ENCODE results near the gene BTK. TPM values are rescaled to one million over a fixed set of nuclear protein-coding genes. Genes with fewer than 3 reads are reported as not detected.

The BTK gene
- total RNA-seq, 1 experiment from 2014 or later, result 0.35 TPM

DNA sequence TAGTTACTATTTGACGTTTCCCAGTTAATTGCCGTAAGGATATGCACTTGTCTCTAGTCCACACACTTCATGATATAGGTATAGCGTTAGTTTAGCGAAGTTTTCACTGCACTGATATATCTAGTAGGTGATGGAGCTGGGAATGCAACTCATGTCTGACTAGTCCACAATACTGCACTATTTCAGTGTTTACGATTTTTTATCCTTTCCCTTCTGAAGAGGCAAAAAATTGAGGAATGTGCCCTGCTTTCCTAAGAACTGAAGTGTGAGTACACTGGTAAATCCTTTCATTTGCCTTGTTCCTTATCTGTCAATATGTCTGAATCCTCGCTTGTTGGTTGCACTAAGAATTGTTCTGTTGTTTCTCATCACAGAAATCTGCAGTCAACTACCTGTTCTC lies 5.8 kb upstream of the BTK start:
- Histone ChIP-seq H3K23ac (ENCODE audit: insufficient read length, low read depth, low read length) (no peak overlapping the region), H3K27me3 (ENCODE audit: insufficient read depth, low read length) (no peaks in the 10 kb centered on the region), H3K79me2 (ENCODE audit: insufficient read depth, low read length) (no peaks in the 10 kb centered on the region), H4K20me1 (ENCODE audit: control insufficient read depth, insufficient read depth, insufficient read length) (no peaks in the 10 kb centered on the region), H4K5ac (ENCODE audit: insufficient read length, low read depth, low read length) (no peak overlapping the region), H3K18ac (ENCODE audit: insufficient read length, low read depth, low read length) (no peak overlapping the region), H3K27ac (ENCODE audit: insufficient read length, low read depth, low read length) (peak overlapping the region; percentile 57), H2AK5ac (ENCODE audit: insufficient read length, low read length) (no peak overlapping the region), H3K14ac (ENCODE audit: insufficient read depth, low read length) (no peak overlapping the region), H4K91ac (ENCODE audit: insufficient read length, low read depth, low read length) (no peak overlapping the region), H3K56ac (ENCODE audit: insufficient read length, low read depth, low read length) (no peak overlapping the region), H3K23me2 (ENCODE audit: insufficient read length, low read depth, low read length, poor library complexity, severe bottlenecking) (no peaks in the 10 kb centered on the region), H3T11ph (ENCODE audit: low read length) (no peak overlapping the region), H3K9me3 (ENCODE audit: control insufficient read depth, low read depth, low read length) (peaks cover 25% of the 10 kb centered on the region), H4K8ac (replicated peaks; ENCODE audit: insufficient read length, low read depth, low read length) (no peak overlapping the region), H3K4ac (ENCODE audit: low read depth, low read length) (no peak overlapping the region), H2BK20ac (ENCODE audit: low read depth, low read length, poor library complexity, severe bottlenecking) (no peak overlapping the region), H3K4me2 (ENCODE audit: insufficient read depth, insufficient read length, low read length) (peak overlapping the region; percentile 75), H3K4me1 (ENCODE audit: insufficient read depth, low read length) (no peaks in the 10 kb centered on the region; the same call in 1 of the 2 replicates), H3K79me1 (ENCODE audit: insufficient read depth, low read depth, low read length, poor library complexity, severe bottlenecking) (no peaks in the 10 kb centered on the region), H2BK12ac (ENCODE audit: insufficient read length, low read depth, low read length) (no peak overlapping the region), H2AFZ (ENCODE audit: low read length) (no peak overlapping the region), H2BK5ac (ENCODE audit: insufficient read length, low read length) (no peak overlapping the region), H3K9ac (ENCODE audit: extremely low read depth, insufficient read length, low read length) (peak overlapping the region; percentile 97), H2BK120ac (ENCODE audit: low read depth, low read length, poor library complexity, severe bottlenecking) (no peak overlapping the region), H2BK15ac (ENCODE audit: low read depth, low read length) (no peak overlapping the region)
- peak overlapping the region; percentile 95 to 99 (median 97); a peak in 6 of 7 replicates for H3K27ac Mint-ChIP-seq
- DNase-seq, result no peak
- H3K9me3 Mint-ChIP-seq, result peaks cover 61 to 62% of the 10 kb centered on the region in 2 experiments
- no peaks in the 10 kb centered on the region; the same call in 1 of the 2 replicates for H3K27me3 Mint-ChIP-seq (ENCODE audit: low read depth)
- H3K4me3 Mint-ChIP-seq, result peak overlapping the region; percentile 93 to 95
- TF ChIP-seq, protein P1, sequence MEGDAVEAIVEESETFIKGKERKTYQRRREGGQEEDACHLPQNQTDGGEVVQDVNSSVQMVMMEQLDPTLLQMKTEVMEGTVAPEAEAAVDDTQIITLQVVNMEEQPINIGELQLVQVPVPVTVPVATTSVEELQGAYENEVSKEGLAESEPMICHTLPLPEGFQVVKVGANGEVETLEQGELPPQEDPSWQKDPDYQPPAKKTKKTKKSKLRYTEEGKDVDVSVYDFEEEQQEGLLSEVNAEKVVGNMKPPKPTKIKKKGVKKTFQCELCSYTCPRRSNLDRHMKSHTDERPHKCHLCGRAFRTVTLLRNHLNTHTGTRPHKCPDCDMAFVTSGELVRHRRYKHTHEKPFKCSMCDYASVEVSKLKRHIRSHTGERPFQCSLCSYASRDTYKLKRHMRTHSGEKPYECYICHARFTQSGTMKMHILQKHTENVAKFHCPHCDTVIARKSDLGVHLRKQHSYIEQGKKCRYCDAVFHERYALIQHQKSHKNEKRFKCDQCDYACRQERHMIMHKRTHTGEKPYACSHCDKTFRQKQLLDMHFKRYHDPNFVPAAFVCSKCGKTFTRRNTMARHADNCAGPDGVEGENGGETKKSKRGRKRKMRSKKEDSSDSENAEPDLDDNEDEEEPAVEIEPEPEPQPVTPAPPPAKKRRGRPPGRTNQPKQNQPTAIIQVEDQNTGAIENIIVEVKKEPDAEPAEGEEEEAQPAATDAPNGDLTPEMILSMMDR (conservative IDR thresholded peaks at IDR 0.05), result no peak
- H3K4me1 Mint-ChIP-seq, result peaks cover 7 to 9% of the 10 kb centered on the region in 2 experiments; a peak in 2 of 4 replicates
- WGBS (ENCODE audit: extremely low coverage, insufficient read length, low lambda C conversion rate), result no CpG with 5 or more reads among the region's 6 CpGs
- H3K36me3 Mint-ChIP-seq (ENCODE audit: insufficient read depth in 1 of 3, low read depth in 3 of 3), result peaks cover 32 to 45% (median 43%) of the 10 kb centered on the region in 3 experiments

Measured in H9 (cell line).